Right kidney (tissue), 1 donor: ENCODE data around the gene ERICH6.

Experiments
- DNase-seq: peaks from one replicate; pipeline ENCODE4 v3.0.0-alpha.2; 2016

ERICH6 gene

GRCh38 chr3:150736903-150737832 is 33.4 kb upstream of the ERICH6 start:
- no peak for DNase-seq

GRCh38 chr3:150736316-150736719 is 32.6 kb upstream of the ERICH6 start:
- no peak for DNase-seq

- DNase-seq: no peak
Observed at GRCh38 chr3:150734795-150735119, 31.0 kb upstream of the ERICH6 start.

GRCh38 chr3:150733936-150734794 is 30.4 kb upstream of the ERICH6 start:
- no peak for DNase-seq

- no peak for DNase-seq
Observed at GRCh38 chr3:150733373-150733935, 29.7 kb upstream of the ERICH6 start.

- DNase-seq: no peak
Observed at GRCh38 chr3:150729682-150730360, 26.1 kb upstream of the ERICH6 start.

- DNase-seq: no peak
Observed at GRCh38 chr3:150727653-150728502, 24.2 kb upstream of the ERICH6 start.

- no peak for DNase-seq
Observed at GRCh38 chr3:150725548-150725947, 21.8 kb upstream of the ERICH6 start.

GRCh38 chr3:150723946-150724345 is 20.2 kb upstream of the ERICH6 start:
- no peak for DNase-seq

- DNase-seq: no peak
Observed at GRCh38 chr3:150722267-150722666, 18.5 kb upstream of the ERICH6 start.

- peak; percentile 56 for DNase-seq
Observed at GRCh38 chr3:150721285-150722130, 17.8 kb upstream of the ERICH6 start.

GRCh38 chr3:150720444-150720843 is 16.7 kb upstream of the ERICH6 start:
- DNase-seq: no peak

- no peak for DNase-seq
Observed at GRCh38 chr3:150710097-150710496, 6.4 kb upstream of the ERICH6 start.

GRCh38 chr3:150703299-150703755 is 393 bp downstream of the ERICH6 start:
- peak; percentile 74 for DNase-seq

GRCh38 chr3:150699068-150699639 is 4.6 kb downstream of the ERICH6 start:
- DNase-seq: no peak

GRCh38 chr3:150697646-150698045 is 6.1 kb downstream of the ERICH6 start:
- no peak for DNase-seq

- DNase-seq: no peak
Observed at GRCh38 chr3:150691414-150692040, 12.2 kb downstream of the ERICH6 start.

- DNase-seq: no peak
Observed at GRCh38 chr3:150687613-150688012, 16.1 kb downstream of the ERICH6 start.

GRCh38 chr3:150682824-150683223 is 20.9 kb downstream of the ERICH6 start:
- DNase-seq: no peak

GRCh38 chr3:150682279-150682678 is 21.4 kb downstream of the ERICH6 start:
- no peak for DNase-seq
